Ovary (tissue), 9 donors: ENCODE data around the gene CLCNKB. TPM values are rescaled to one million over a fixed set of nuclear protein-coding genes. Genes with fewer than 3 reads are reported as not detected.

Experiments
- DNase-seq, 5 donors: peaks; one replicate each; pipeline ENCODE4 v3.0.0-alpha.2; 2019 to 2020
- H3K27ac ChIP-seq, 2 donors: fragments of 200-600 bp; one replicate each; pipeline versions ENCODE4 v1.5.1 to v1.8.0; 2019 to 2022
- H3K27me3 ChIP-seq: fragments of 200-600 bp; one replicate; pipeline ENCODE4 v1.8.0; 2022
- H3K36me3 ChIP-seq: fragments of 200-600 bp; sonication (generic); one replicate; pipeline ENCODE4 v1.5.1; 2019
- H3K4me1 ChIP-seq: one replicate; pipeline ENCODE4 v1.8.1; 2013; ENCODE audit warnings: mild to moderate bottlenecking, moderate library complexity; ENCODE audit not compliant: insufficient read depth
- H3K4me3 ChIP-seq: fragments of 200-600 bp; sonication (generic); one replicate; pipeline ENCODE4 v1.5.1; 2017
- H3K9me3 ChIP-seq, 2 donors: fragments of 200-600 bp in 1 of 2; sonication (generic) in 1 of 2; one replicate each; pipeline versions ENCODE4 v1.5.1 to v1.8.1; 2013 to 2019; ENCODE audit warnings: mild to moderate bottlenecking in 1 of 2, moderate library complexity in 1 of 2
- EP300 ChIP-seq: sonication (generic); formaldehyde crosslinking; IDR thresholded peaks from one replicate; pipeline ENCODE4 v1.6.1; 2017; ENCODE audit warnings: antibody characterized with exemption
- POLR2A ChIP-seq: fragments of 450-650 bp; IDR thresholded peaks from one replicate; pipeline ENCODE4 v1.6.1; 2017; ENCODE audit warnings: antibody characterized with exemption, mild to moderate bottlenecking, moderate library complexity
- WGBS, 3 donors: extraction: QIAGEN DNeasy Blood & Tissue Kit in 1 of 3; methylation state at CpG; one replicate each; pipeline versions ENCODE4 v1.1.5 to v1.1.7; 2013 to 2017; 5-methylcytosine and 5-hydroxymethylcytosine counted together
- intact Hi-C, 4 donors: fragments of 100-400 bp; cut with DNase I; formaldehyde crosslinking; loops; one replicate each; pipeline versions ENCODE4 v1.11.0 to v1.15.1; 2022 to 2023
- polyA plus RNA-seq, 2 donors: library from polyadenylated mRNA; stranded (reverse); fragments of 200-250 nt in 1 of 2; fragments of 350-450 nt in 1 of 2; fragmentation: Illumina TruSeq in 1 of 2; extraction: RNeasy Lipid Tissue Mini Kit (QIAGEN cat#74804) in 1 of 2; gene quantifications; one replicate each; pipeline ENCODE4 v1.2.3, GENCODE V29; 2013 to 2014
- total RNA-seq, 7 donors: library from RNA; depleted of rRNA in 2 of 7; stranded (reverse); fragments of >200 nt in 2 of 7; fragmentation: NEBNext Ultra II Directional in 3 of 7; extraction: Animal tissue kit (Norgen Biotek cat#: 25700) in 3 of 7; gene quantifications; one replicate each; pipeline versions ENCODE4 v1.1.0 to v1.2.4, GENCODE V29; 2016 to 2023
- TF ChIP-seq, protein P1 (sequence below), 3 donors: fragments of 450-650 bp in 2 of 3; fragments of 200-600 bp in 1 of 3; IDR thresholded peaks; one replicate each; pipeline versions ENCODE4 v1.5.1 to v1.8.0; 2016 to 2022; ENCODE audit warnings: antibody characterized with exemption in 3 of 3, mild to moderate bottlenecking in 1 of 3
- donor health status: DM: no; HTN: no; CAD: no; lungs with moderate emphysema.
- donor health status: DM: no; HTN: no; CAD: no.
- donor health status: Bipolar disorder and iron deficiency.
- donor health status: DM: yes; HTN: yes; CAD: no.
- donor health status: DM: no; HTN: no; CAD: no.
- donor health status: DM: yes; HTN: yes; CAD: no.

Gene CLCNKB
- total and polyA plus RNA-seq, 9 donors = 0.18 to 8.2 (median 1.3) TPM; not detected in 1

DNA sequence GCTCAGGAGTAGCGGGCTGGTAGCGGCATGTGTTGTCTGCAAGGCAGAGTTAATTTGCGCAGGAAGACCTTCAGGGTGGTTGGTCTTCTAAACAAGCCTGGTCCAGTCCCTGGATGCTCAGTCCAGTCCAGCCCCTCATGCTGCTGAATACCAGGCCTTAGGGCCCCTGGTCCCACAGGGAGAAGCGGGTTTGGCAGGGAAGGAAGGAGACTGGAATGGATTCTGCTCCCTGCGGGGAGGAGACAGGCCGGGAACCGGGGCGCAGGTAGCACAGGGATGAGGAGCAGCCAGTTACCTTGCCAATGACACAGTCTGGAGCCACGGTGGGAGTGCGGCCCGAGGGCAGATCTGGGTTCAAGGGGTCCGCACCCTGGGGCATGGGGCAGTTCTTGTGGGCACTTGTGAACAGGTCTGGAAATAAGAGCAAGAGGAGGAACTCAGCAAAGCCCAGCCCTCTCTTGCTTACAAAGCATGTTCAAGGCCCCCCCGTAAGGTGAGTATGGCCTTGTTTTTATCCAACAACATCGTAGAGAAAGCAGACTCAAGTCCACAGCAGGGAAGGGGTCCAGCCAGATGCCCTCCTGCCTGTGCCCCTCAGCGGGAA, 19.7 kb downstream of the CLCNKB start:
- Histone ChIP-seq H3K4me3 (no peak overlapping the region), H3K27ac (no peak overlapping the region), H3K9me3 (no peaks in the 10 kb centered on the region), H3K4me1 (no peaks in the 10 kb centered on the region), H3K36me3 (no peaks in the 10 kb centered on the region), H3K27me3 (no peaks in the 10 kb centered on the region)
- WGBS, 3 donors = 85 to 90% (median 88%) methylated on average over 15 of the region's 15 CpGs
- DNase-seq = no peak
- no peak for TF ChIP-seq EP300
- no peak for TF ChIP-seq POLR2A
- TF ChIP-seq, protein P1, sequence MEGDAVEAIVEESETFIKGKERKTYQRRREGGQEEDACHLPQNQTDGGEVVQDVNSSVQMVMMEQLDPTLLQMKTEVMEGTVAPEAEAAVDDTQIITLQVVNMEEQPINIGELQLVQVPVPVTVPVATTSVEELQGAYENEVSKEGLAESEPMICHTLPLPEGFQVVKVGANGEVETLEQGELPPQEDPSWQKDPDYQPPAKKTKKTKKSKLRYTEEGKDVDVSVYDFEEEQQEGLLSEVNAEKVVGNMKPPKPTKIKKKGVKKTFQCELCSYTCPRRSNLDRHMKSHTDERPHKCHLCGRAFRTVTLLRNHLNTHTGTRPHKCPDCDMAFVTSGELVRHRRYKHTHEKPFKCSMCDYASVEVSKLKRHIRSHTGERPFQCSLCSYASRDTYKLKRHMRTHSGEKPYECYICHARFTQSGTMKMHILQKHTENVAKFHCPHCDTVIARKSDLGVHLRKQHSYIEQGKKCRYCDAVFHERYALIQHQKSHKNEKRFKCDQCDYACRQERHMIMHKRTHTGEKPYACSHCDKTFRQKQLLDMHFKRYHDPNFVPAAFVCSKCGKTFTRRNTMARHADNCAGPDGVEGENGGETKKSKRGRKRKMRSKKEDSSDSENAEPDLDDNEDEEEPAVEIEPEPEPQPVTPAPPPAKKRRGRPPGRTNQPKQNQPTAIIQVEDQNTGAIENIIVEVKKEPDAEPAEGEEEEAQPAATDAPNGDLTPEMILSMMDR (IDR thresholded peaks at IDR 0.05) = no peak
- intact Hi-C loops = no loop called here

DNA sequence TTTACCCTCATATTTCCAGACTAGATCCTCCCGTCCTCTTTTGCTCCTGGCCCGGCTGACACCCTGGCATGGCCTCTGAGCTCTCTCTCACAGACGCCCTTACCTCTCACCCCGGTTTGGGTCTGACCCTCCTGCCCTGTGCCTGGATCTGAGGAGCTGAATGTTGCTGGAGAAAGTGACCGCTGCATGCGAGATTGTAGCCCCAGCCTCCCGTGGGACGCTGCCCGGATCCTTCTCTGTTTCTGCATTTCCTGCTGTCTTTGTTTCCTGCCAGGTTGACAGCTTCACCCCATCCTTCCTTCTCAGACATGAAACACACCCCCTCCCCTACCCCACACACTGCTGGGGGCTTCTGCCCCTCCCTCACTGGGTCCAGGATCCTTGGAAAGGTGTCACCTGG, 20.3 kb downstream of the CLCNKB start:
- Histone ChIP-seq H3K27me3 (no peaks in the 10 kb centered on the region), H3K9me3 (no peaks in the 10 kb centered on the region), H3K27ac (no peak overlapping the region), H3K36me3 (no peaks in the 10 kb centered on the region), H3K4me1 (no peaks in the 10 kb centered on the region), H3K4me3 (no peak overlapping the region)
- WGBS, 3 donors = 47 to 61% (median 51%) methylated on average over 9 of the region's 9 CpGs
- TF ChIP-seq POLR2A (no peak), EP300 (no peak)
- TF ChIP-seq, protein P1 (IDR thresholded peaks at IDR 0.05) = no peak
- intact Hi-C loops = no loop called here
- no peak for DNase-seq

- Histone ChIP-seq H3K27me3 (no peaks in the 10 kb centered on the region), H3K9me3 (no peaks in the 10 kb centered on the region), H3K4me1 (no peaks in the 10 kb centered on the region), H3K27ac (no peak overlapping the region), H3K4me3 (no peak overlapping the region), H3K36me3 (no peaks in the 10 kb centered on the region)
- intact Hi-C loops = no loop called here
- WGBS, 3 donors = 50 to 55% (median 52%) methylated on average over 13 of the region's 13 CpGs
- DNase-seq = no peak
- TF ChIP-seq, protein P1 (IDR thresholded peaks at IDR 0.05) = no peak
- TF ChIP-seq EP300 = no peak
- TF ChIP-seq POLR2A = no peak
These were observed 21.1 kb downstream of the CLCNKB start for GRCh38 chr1:16064536-16065268.

DNA sequence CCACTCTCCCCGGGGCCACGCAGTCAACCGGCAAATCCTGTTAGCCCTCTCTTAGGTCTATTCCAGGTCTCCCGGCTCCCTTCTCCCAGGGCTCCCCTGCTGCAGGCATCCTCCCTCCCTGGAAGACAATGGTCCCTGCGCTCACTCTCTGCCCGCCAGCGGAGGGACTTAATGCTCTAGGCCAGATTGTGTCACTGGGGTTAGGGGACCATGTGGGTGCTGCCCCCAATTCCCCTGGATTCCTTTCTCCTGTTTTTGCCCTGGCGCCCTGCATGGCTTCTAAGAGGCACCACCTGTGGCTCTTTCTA, 21.6 kb downstream of the CLCNKB start:
- 78 to 84% (median 80%) methylated on average over 8 of the region's 8 CpGs for WGBS, 3 donors
- no peaks in the 10 kb centered on the region for H3K36me3 ChIP-seq
- H3K4me3 ChIP-seq = no peak overlapping the region
- no peak overlapping the region for H3K27ac ChIP-seq
- no peaks in the 10 kb centered on the region for H3K27me3 ChIP-seq
- no peaks in the 10 kb centered on the region for H3K4me1 ChIP-seq
- no peaks in the 10 kb centered on the region for H3K9me3 ChIP-seq
- TF ChIP-seq POLR2A (no peak), EP300 (no peak)
- TF ChIP-seq, protein P1 (IDR thresholded peaks at IDR 0.05) = no peak
- intact Hi-C loops = no loop called here
- DNase-seq = no peak
